HG03064 (cell line): Measurements from ENCODE around the gene QRICH2.
"Not testable (repeated sequence)": the region's sequence is repeated elsewhere in the genome, so short reads cannot be mapped to it uniquely, and the experiment has no call there.

Source experiments
- ATAC-seq: cut with Tn5 transposase; IDR thresholded peaks from one replicate; pipeline ENCODE4 v1.9.1; 2021; ENCODE audit warnings: low read depth; ENCODE audit not compliant: unreplicated experiment

The QRICH2 gene

DNA sequence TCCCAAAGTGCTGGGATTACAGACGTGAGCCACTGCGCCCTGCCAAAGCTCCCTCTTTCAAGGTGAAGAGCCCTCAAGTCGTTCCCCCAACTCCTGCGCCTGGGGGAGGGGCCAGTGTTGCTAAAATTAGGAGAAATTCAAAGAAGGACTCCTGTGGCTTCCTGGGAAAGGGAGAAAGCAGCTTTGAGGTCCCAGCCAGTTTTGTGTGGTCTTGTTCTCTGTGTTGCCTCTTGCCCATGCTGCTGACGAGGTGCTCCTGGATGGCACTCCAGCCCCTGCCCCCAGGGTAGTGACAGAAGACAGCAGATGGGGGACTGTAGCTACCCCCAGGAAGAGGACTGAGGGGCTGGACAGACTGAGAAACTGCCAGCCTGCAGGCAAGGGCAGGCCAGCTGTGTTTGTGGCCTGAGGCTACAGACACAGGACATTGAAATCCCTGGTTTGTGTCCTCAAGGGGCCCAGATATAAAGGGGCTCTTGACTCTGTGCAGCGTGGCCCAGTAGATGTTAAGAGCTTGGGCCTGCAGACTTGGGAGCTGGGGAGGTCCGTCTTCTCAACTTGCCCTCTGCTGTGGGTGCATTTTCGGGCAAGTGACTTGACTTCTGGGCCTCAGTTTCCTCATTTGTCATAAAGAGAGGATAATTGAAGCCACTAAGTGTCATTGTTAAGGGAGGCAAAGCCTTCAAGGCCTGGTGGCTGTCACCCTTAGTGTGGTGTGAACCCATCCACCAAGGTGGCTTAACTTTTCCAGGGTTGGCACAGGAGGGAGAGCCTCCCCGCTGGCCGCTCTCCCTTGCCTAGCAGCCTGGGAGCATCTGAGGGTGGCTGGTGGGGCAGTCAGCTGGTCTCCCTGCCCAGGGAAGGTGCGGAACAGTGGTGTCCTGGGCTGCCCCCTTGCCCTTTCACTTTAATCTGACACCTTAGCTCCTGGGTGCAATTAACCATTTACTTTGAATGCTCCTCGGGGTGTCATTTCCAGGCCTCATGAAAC, 38.8 kb downstream of the QRICH2 start:
- ATAC-seq = no peak

DNA sequence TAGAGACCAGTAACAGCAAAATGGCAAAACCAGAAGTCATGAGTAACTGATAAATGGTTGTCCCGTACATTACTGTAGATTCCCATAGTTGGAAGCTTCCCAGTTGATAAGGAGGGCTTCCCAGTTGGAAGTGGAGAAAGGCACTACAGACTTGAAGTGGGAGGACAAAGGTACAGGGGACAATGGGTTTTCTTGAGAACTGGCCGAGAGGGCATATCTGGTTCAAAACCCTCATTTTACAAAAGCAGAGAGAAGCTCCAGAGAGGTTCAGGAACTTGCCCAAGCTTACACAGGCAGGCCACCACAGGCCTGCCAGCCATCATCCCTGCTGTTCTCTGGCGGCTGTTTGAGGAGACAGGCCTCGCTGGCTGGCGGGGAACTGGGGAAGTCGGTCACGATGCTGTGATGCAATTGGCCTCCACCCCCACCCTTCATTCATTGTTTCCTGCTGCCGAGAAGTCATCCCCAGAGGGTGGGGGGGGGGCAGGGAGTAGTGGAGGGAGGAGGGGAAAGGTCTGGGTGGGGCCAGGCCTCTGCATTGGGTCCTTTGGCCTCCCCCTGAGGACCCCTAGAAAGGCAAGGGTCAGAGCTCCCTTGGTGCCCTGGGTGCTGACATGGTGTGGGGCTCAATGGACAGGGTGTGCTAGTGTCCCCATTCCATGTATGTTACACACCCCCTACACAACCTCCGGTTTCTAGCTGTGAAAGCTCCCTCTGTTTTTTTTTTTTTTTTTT, 39.9 kb downstream of the QRICH2 start:
- ATAC-seq = no peak

DNA sequence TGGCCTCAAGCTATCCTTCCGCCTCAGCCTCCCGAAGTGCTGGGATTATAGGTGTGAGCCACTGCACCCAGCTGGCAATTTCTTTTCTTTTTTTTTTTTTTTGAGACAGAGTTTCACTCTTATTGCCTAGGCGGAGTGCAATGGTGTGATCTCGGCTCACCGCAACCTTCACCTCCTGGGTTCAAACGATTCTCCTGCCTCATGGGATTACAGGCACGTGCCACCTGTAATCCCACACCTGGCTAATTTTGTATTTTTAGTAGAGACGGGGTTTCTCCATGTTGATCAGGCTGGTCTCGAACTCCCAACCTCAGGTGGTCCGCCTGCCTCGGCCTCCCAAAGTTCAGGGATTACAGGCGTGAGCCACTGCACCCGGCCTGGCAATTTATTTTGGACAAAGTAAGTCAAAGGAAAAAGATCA, 40.5 kb downstream of the QRICH2 start:
- ATAC-seq = not testable (repeated sequence)

DNA sequence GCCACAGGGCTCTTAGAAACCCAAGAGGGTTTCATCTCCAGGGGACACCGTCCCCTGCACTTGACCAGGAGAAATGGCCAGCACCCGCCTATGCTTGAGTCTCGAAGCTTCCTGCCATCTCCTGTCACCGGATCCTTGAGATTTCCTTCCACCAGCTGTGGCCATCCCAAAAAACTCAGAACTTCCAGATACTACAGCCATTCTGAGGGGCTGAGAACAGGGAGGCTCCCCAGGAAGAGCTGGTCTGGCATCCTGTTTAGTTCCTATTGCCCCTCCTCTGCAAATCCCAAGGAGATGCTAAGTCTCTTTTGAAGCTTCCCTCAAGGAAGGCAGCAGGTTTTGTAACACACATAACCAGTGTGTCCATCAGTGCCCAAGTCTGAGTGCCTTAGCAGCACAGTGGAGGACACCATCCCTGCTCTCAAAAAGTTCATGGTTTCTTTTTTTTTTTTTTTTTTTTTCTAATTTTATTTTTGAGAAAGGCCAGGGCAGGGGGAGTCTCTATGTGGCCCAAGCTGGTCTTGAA, 41.0 kb downstream of the QRICH2 start:
- ATAC-seq = no peak

DNA sequence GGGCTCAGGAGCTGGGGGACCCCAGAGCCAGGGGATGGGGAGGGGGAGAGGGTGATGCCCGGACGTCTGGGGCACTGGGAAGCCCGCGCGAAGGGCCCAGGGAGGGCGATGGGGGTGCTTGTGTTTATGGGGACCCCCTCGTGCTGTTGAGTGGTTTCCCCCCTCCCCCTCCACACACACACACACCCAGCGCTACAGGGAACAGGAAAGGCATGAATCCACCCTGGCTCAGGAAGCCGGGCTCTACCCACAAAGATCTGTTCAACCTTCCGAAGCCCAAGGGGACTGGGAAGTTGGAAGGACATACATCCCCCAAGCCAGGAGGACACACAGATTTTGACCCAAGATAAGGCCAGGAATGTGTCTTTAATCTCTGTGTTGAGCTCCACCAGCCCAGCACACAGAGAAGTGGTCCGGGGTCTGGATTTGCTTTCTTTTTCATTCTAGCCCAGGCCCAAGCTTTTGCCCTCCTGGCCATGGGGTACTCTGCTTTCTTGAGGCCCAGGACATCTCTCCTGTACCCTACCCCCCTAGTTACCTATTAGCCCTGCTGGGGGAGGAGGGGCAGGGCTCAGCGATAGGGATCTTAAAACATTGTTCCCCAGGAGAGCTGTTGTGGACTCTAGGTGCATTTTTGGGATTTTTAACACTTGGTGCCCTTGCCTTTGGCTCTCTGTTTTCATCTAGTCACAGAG, 41.7 kb downstream of the QRICH2 start:
- no peak for ATAC-seq

DNA sequence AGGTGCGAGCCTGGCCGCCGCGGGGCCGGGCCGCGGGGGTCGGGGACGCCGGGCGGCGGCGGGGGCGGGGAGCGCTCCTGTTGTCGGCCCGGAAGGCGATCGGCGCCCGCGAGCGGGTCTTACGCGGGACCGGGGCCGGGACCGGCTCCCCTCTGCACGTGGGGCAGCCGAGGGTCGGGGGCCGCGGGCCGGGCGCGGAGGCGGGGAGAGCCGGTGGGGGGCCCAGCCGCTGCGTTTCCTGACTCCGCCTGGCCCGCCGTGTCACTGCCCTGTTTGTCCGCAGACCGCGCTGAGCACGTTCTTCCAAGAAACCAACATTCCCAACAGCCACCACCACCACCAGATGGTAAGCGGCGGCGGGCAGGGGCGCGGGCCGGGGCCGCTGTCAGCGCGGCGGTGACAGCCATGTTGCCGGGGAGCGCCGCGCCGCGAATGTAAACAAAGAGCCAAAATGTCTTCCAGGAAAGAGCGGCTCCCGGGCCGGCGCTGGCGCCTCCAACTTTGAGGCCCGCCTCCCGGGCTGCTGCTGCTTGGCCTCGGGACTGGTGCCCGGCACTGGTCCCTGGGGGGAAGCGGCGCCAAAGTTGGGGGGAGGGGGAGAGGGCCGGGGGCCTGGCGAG, 42.3 kb downstream of the QRICH2 start:
- ATAC-seq = no peak

DNA sequence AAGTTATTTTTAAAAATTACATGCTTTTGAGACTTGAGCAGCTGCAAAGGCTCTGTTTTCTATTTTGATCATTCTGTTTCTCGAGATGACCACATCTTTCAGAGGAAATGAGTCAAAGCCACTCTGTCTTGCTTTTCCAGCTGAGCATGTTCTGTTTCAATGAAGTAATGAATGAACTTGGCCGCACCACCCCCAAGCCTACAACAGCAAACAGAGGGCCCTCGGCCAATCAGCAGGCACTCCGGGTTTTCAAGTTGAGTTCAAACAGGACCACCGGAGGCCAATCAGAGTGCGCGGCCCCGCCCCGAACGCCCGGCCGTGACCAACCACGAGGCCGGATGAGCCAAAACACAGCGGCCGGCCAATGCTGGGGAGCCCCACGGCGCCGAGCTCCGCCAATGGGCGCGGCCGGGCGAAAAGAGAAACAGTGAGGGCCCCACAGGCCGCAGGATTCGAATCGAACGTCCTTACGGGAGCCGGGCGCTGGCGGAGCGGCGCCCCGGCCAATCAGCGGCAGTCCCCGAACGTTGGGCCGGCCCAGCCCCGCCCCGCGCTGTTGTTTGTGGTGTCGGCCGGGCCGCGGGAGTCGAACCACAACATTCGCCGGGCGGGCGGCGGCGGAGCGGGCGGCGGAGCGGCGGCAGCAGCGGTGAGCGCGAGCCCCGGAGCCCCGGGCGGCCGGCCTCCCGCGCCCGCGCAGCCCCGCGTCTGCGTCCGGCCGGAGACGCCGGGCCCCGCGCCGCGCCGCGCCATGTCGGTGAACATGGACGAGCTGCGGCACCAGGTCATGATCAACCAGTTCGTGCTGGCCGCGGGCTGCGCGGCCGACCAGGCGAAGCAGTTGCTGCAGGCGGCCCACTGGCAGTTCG, 43.1 kb downstream of the QRICH2 start, which contains the start of gene UBALD2:
TSS of gene UBALD2 (plus strand) at position 594 of the 869 bp plus-strand sequence. CDS start at position 752, 158 bp downstream.
- peak; percentile 54 for ATAC-seq

DNA sequence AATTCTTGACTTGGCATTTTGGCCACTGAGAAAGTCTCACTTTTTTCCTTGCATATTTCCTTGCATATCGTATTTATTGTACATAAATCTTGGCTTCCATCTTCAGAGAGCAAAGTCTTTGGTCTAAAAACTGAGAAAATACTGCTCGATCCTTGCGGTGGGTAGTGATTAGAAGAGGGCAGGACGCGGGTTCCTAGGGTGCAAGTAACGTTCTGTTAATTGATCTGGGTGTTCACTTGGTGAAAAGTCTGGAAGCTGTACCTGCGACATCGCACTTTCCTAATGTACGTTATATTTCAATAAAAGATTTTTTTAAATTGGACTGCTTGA, 43.7 kb downstream of the QRICH2 start:
- ATAC-seq = peak; percentile 5

DNA sequence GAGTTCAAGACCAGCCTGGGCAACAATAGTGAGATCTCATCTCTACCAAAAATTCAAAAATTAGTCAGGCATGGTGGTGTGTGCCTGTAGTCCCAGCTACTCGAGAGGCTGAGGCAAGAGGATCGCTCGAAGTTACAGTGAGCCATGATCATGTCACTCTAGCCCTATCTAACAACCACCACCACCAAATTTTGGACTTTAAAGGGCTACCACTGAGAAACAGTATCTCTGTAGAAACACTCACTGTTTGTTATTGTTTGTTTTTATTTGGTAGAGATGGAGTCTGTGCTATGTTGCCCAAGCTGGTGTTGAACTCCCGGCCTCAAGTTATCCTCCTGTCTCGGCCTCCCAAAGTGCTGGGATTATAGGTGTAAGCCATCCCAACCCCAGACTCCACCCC, 44.2 kb downstream of the QRICH2 start:
- ATAC-seq = no peak

DNA sequence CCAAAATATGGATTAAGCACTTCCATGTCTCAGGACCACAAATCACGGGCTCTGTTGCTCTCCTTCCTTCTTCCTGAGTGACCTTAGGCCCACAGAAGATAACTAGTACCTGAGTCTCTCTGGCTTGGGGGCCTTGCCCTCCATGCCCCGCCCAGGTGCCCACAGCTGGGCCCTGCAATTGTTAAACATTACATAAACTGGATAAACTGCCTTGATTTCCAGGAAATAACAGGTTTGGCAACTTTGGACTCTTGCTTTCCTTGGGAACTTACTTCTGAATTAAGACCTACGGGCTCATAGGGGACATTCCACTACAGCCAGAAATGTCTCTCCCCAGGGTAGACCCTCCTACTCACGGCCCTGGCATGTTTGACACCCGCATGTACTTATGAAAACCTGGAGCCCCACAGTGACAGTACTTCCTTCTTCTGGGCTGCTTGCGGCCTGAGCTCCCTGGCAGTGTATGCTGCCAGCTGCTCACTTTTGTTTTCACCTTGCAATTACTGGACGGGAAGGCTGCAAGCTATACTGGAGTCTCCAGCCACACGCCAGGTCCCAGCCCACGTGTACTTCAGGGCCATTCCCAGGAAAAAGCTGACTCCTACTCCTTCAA, 45.2 kb downstream of the QRICH2 start:
- no peak for ATAC-seq

DNA sequence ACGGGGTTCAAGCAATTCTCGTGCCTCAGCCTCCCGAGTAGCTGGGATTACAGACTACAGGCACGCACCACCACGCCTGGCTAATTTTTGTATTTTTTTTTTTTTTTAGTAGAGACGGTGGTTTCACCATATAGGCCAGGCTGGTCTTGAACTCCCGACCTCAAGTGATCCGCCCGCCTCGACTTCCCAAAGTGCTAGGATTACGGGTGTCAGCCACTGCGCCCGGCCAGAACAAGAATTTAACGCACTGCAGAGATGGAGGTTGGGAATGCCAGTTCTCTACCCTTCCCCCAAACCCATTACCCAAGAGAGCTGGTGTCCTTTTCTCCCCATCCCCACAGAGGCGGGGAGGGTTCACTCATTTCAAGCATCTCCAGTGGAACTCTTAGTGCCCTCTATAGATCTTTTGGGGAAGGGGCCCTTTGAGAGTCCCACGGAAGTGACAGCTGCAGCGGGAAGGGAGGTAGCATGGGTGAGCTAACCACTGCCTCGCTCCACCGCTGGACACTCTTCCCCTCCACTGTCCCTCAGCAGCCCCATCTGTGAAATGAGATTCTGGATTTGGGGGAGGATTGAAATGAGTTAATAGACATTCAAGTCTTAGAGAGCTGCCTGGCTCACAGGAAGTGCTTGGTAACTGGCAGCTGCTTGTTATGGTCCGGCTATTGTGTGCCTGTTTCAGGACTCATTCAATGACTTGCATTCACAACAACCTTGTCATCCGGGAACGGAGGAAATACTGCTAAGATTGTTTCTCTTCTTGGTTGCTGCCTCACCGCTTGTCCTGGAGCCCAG, 46.5 kb downstream of the QRICH2 start:
- ATAC-seq = no peak

DNA sequence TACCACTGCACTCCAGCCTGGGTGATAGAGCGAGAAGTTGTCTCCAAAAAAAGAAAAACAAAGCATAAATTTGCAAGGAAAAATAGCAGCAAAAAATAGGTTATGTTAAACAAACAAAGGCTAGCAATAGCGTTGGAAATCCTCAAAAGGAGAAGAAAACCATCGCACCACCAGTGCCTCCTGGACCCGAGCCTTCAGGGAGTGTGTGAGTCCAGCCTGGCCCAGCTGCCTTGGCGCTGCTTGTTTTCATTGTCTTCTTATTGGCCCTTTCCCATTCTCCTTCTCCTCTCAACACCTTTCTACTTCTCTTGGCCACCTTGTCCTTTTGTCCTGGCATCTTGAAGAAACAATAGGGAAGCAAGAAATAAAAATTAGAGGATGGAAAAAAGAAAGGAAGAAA, 47.4 kb downstream of the QRICH2 start:
- ATAC-seq = no peak

DNA sequence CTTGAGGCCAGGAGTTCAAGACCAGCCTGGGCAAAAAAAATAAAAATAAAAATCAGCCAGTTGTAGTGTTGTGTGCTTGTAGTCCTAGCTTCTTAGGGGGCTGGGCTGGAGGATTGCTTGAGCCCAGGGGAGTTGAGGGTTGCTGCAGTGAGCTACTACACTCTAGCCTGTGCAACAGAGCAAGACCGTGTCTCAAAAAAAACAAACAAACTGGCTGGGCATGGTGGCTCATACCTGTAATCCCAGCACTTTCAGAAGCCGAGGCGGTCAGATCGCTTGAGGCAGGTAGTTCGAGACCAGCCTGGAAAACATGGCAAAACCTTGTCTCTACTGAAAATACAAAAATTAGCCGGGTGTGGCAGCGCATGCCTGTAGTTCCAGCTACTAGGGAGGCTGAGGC, 47.9 kb downstream of the QRICH2 start:
- ATAC-seq = no peak

DNA sequence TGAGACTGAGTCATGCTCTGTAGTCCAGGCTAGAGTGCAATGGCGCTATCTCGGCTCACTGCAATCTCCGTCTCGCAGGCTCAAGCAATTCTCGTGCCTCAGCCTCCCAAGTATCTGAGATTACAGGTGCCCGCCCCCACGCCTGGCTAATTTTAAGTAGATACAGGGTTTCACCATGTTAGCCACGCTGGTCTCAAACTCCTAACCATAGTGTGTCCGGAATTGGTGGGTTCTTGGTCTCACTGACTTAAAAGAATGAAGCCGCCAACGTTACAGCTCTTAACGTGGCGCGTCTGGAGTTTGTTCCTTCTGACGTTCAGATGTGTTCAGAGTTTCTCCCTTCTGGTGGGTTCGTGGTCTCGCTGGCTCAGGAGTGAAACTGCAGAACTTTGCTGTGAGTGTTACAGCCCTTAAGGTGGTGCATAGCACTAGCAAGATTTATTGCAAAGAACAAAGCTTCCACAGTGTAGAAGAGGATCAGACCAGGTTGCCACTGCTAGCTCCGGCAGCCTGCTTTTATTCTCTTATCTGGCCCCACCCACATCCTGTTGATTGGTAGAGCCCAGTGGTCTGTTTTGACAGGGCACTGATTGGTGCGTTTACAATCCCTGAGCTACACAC, 51.5 kb downstream of the QRICH2 start:
- not testable (repeated sequence) for ATAC-seq

DNA sequence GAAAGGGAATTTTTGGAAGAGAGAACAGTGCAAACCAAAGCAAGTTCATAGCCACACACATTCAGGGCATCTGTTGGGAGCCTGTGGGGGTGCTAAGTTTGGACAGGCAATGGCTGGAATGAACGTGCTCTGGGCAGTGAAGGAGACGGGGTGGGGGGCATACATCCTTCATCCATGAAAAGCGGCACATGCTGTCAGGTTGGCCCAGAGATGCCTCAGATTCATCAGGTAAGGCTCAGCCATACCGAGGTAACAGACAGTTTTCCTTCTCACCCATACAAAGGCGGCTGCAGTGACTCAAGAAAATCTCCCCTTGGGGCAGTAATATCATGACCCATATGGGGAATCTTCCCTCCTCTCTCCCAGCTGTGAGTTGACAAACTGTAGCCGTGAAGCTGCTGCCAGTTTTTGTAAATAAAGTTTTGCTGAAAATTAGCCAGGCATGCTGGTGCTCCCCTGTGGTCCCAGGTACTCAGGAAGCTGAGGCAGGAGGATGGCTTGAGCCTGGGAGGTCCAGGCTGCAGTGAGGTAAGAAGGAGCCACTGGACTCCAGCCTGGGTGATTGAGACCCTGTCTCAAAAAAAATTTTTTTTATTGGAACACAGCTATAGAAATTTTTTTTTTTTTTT, 52.2 kb downstream of the QRICH2 start:
- no peak for ATAC-seq

DNA sequence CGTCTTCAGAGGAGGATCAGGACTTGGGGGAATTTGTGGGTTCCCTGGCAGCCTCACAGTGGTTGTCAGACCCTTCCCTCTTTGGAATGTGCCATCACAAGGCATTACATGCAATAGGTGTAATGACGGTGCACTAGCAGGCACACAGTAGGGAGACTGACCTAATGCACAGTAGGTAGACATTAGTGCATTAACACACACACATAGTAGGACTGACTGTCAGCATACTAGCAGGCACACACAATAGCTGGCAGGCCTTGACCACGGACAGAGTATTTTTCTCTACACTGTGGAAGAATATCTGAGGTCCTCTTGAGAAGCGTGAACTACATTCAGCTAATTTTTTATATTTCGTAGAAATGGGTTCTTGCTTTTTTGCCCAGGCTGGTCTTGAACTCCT, 53.8 kb downstream of the QRICH2 start:
- ATAC-seq = no peak

DNA sequence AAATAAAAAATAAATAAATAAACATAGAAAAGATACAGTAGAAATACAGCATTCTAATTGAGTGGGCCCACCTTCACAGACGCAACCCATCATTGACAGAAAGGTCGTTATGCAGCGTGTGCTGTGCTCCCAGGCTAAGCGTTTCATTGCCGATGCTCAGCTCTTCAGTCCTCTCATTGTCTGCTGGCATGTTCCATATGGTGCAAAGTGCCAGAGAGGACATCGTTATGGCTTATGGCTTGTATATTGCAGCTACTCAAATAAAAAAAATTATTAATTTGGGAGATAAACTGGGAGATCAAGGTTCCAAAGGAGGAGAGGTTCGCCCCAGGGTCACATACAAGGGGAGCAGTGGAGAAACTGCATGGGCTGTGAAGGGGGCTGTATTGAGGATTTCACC, 54.2 kb downstream of the QRICH2 start:
- ATAC-seq = no peak
